ENCODE measurements around the gene ADAMTSL1.

ADAMTSL1 gene

DNA sequence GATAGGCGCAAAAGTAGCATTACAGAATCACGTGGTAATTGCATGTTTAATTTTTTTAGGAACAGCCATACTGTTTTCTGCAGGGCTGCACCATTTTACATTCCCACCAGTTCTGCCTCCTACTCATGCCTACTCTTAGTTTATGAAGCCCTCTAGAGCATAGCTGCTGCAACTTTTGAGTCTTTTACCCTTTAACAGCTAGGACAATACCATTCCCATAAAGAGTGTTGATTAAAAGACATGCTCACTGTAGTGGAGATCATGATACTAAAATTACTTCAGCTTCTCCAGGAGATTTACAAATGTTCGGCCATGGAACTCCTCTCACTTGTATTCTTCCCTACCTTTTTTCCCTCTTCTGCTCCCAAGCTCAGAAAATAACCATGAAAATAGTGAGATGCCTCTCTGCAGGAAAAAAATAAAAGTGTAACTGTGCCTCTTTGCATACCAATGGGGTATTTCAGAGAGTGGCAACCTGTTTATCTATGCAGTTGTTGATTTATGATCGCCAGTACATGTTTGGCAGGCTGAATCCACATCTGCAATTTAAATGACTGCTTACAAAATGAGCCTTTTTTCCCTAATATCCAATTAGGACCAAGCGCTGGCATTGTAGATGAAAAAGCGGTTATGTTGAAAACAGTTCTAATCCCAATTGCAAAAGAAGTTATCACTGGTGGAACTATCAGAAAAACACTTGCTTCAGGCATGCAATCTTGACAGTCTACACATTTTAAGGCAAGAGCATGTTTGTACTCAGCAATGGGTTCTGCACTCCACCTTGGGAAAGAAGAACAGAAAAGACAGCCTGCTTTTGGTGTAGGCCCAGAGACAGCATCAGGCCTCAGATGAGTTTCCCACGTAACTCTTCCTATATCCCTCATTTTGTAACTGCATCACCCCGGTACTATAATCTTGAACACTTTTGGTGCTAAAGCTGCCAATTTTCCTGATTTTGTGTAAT lies 131.1 kb downstream of the ADAMTSL1 start:
- H3K27ac ChIP-seq = no peak overlapping the region
- TF ChIP-seq, protein P1, sequence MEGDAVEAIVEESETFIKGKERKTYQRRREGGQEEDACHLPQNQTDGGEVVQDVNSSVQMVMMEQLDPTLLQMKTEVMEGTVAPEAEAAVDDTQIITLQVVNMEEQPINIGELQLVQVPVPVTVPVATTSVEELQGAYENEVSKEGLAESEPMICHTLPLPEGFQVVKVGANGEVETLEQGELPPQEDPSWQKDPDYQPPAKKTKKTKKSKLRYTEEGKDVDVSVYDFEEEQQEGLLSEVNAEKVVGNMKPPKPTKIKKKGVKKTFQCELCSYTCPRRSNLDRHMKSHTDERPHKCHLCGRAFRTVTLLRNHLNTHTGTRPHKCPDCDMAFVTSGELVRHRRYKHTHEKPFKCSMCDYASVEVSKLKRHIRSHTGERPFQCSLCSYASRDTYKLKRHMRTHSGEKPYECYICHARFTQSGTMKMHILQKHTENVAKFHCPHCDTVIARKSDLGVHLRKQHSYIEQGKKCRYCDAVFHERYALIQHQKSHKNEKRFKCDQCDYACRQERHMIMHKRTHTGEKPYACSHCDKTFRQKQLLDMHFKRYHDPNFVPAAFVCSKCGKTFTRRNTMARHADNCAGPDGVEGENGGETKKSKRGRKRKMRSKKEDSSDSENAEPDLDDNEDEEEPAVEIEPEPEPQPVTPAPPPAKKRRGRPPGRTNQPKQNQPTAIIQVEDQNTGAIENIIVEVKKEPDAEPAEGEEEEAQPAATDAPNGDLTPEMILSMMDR (IDR thresholded peaks at IDR 0.05) = no peak
- no peak for TF ChIP-seq ZFX (IDR thresholded peaks at IDR 0.05; ENCODE audit: borderline replicate concordance)

DNA sequence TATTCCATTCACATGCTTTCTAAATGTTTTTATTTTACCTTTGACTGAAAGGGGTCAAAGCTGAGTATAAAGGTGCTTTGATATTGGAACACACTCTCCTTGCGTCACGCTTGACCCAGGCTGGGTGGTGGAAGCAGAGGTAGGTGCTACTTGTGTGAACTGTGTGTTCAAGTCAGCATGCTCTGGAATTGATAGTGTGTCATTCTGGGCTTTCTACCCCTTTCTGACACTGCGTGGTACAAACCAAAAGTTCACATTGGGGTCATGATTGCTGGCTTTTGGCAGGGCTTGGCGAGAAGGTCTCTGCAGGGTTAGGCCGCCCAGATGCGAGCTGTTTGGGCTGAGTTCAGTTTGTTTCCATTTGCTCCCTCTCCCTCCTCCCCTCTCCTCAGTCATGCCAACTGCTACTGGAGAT lies 131.8 kb downstream of the ADAMTSL1 start:
- TF ChIP-seq, protein P1 (IDR thresholded peaks at IDR 0.05) = no peak
- no peak for TF ChIP-seq ZFX (IDR thresholded peaks at IDR 0.05; ENCODE audit: borderline replicate concordance)

DNA sequence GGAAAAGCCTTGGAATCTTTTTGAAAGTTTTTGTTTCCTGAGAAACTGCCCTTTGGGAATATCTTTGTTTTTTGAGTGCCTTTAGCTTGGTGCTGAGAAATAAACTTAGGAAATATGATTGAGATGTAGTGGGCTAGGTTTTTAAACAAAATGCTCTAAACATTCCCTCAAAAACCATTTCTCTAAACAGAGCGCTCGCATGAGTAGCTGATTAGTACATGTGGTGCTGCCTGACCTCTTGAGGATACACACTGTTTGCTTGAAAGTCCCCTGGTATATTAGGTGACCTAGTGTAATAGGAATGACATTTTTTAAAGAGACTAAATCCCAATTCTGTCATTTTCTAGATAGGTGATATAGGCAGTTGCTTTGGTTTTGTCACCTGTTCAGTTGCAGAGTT lies 132.3 kb downstream of the ADAMTSL1 start:
- H3K27ac ChIP-seq = no peak overlapping the region
- TF ChIP-seq, protein P1 (IDR thresholded peaks at IDR 0.05) = no peak
- no peak for TF ChIP-seq ZFX (IDR thresholded peaks at IDR 0.05; ENCODE audit: borderline replicate concordance)

More for the DNA sequence above, 131.8 kb downstream of the ADAMTSL1 start:
- H3K27ac ChIP-seq = no peak overlapping the region

DNA sequence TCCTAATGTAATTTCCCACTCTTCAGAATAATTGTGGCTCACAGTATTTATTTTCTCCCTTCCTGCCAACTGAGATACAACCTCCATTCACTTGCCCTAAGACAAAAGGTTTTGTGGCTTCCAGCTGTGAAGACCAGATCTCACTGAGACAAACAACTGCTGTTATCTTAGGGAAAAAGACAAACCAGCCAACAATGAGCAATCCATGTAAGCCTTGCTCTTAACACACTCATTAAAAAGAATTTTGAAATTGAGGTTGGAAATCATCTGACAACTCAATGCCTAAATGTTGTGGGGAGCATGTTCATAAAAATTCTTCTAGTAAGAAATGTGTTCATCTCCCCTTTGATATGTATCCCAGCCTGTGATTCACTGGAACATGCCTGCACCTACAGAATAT lies 132.9 kb downstream of the ADAMTSL1 start:
- TF ChIP-seq, protein P1 (IDR thresholded peaks at IDR 0.05) = no peak
- TF ChIP-seq ZFX (IDR thresholded peaks at IDR 0.05; ENCODE audit: borderline replicate concordance) = no peak
- H3K27ac ChIP-seq = no peak overlapping the region

DNA sequence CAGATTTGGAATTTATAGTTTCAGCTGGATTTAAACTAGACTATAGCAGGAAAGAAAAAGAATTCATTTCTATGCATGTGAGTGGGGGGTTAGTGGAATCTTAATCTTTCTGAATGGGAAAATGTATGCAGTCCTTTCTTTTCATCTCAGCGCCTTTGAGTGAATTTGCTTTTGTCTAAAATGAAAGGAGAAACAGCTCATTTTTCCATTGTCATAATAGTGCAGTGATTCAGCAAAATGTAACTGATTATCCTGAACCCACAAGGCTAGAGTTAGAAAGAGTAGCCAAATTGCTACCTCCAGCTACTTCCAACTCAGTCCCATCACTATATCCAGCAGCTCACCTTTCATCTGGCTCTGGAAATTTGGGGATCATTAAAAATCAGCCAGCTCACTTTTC lies 134.4 kb downstream of the ADAMTSL1 start:
- no peak for TF ChIP-seq ZFX (IDR thresholded peaks at IDR 0.05; ENCODE audit: borderline replicate concordance)
- TF ChIP-seq, protein P1 (IDR thresholded peaks at IDR 0.05) = no peak
- no peak overlapping the region for H3K27ac ChIP-seq

DNA sequence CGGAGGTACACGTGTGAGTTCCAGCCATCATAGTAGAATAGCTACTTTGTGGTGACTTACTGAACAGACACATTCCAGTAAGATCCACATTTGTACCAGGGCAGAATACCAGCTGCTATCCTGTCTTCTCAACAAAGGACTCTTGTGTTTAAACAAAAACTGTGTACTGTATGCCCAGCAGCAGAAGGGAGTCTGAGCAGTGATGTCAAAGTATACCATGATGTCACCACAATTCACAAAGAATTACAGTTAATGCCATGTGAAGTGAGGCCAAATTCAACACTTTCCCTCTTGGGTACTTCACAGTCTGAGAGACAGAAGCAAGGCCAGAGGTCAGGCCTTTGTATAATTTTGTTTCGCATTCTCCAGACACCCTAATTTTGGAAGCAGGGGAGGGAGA lies 137.0 kb downstream of the ADAMTSL1 start:
- no peak overlapping the region for H3K27ac ChIP-seq
- no peak for TF ChIP-seq ZFX (IDR thresholded peaks at IDR 0.05; ENCODE audit: borderline replicate concordance)
- TF ChIP-seq, protein P1 (IDR thresholded peaks at IDR 0.05) = no peak

DNA sequence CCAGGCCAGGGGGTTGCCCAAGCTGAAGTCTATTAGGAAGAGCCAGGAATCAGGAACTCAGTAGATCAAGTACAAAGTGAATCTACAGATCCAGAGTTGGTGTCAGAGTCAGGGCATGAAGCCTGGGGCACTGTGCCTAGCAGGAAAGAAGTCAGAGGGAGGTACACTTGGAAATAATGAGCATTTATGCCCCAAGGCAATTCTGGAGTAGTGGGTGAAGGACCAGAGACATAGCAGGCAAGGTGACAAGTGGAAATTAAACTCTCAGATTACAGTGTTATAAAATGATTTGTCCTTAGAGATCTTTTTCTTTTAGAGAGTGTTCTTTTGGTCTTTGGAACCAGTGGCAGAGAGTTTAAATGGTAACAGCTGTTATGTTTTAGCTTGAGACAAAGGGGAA lies 138.0 kb downstream of the ADAMTSL1 start:
- no peak overlapping the region for H3K27ac ChIP-seq
- TF ChIP-seq ZFX (IDR thresholded peaks at IDR 0.05; ENCODE audit: borderline replicate concordance) = no peak
- TF ChIP-seq, protein P1 (IDR thresholded peaks at IDR 0.05) = no peak

Measured in 22Rv1 (cell line).